ENCODE data around the gene ARID1B. TPM values are rescaled to one million over a fixed set of nuclear protein-coding genes. Genes with fewer than 3 reads are reported as not detected.

The ARID1B gene
- total RNA-seq, 1 donor from 2014 or later: 101 TPM

DNA sequence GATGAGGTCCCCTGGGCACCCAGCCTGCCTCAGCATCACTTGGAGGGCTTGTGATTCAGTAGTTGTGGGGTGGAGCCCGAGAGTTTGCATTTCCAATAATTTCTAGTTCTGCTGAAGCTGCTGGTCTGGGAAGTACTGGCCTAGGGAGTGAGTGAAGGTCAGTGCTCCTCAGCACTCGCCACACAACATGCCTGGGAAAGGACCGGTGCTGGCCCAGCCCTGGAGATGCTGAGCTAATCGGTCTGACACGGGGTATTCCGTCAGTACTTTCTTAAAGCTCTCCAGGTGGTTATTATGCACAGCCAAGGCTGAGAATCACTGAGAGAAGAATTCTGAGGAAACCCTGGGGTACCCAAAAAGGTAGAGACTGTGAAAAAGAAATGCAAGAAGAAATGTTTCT is 317.9 kb downstream of the ARID1B start:
- Mint-ChIP-seq H3K27me3 (ENCODE audit: low read depth) (no peaks in the 10 kb centered on the region), H3K36me3 (ENCODE audit: low read depth) (peaks cover 10% of the 10 kb centered on the region), H3K27ac (ENCODE audit: unreplicated experiment) (no peak overlapping the region), H3K4me1 (peaks cover 51% of the 10 kb centered on the region), H3K9me3 (no peaks in the 10 kb centered on the region), H3K4me3 (peak overlapping the region; percentile 11)
- TF ChIP-seq CTCF (conservative IDR thresholded peaks at IDR 0.05): no peak
- no peak for DNase-seq (ENCODE audit: low read depth, low spot score)

DNA sequence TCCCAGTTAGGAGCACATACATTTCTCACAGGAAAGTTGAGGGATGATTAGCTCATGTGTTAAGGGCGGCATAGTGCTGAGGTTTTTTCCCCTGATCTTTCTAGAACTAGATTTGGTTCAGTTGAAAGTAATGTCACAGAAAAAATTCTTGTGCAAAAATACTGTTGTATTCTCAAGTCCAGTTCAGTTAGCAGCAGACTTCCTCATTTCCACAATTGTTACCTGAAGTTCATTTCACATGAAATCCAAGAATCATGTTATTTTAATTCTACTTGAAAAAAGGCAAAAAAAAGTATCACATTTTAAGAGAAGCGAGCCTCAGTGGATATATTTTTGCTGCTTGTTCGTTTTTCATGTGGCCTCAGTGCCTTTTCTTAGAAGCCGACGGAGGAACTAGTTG is 318.4 kb downstream of the ARID1B start:
- peaks cover 10% of the 10 kb centered on the region for H3K36me3 Mint-ChIP-seq (ENCODE audit: low read depth)
- no peak overlapping the region for H3K4me3 Mint-ChIP-seq
- DNase-seq (ENCODE audit: low read depth, low spot score): no peak
- no peaks in the 10 kb centered on the region for H3K9me3 Mint-ChIP-seq
- no peak overlapping the region for H3K27ac Mint-ChIP-seq (ENCODE audit: unreplicated experiment)
- no peak for TF ChIP-seq CTCF (conservative IDR thresholded peaks at IDR 0.05)
- H3K4me1 Mint-ChIP-seq: peaks cover 52% of the 10 kb centered on the region
- H3K27me3 Mint-ChIP-seq (ENCODE audit: low read depth): no peaks in the 10 kb centered on the region

- no peaks in the 10 kb centered on the region for H3K27me3 Mint-ChIP-seq (ENCODE audit: low read depth)
- H3K4me3 Mint-ChIP-seq: no peak overlapping the region
- DNase-seq (ENCODE audit: low read depth, low spot score): no peak
- no peak overlapping the region for H3K27ac Mint-ChIP-seq (ENCODE audit: unreplicated experiment)
- no peak for TF ChIP-seq CTCF (conservative IDR thresholded peaks at IDR 0.05)
- peaks cover 11% of the 10 kb centered on the region for H3K36me3 Mint-ChIP-seq (ENCODE audit: low read depth)
- no peaks in the 10 kb centered on the region for H3K9me3 Mint-ChIP-seq
- H3K4me1 Mint-ChIP-seq: peaks cover 58% of the 10 kb centered on the region
These were observed 318.9 kb downstream of the ARID1B start for GRCh38 chr6:157096105-157096504.

- Mint-ChIP-seq H3K36me3 (ENCODE audit: low read depth) (peaks cover 13% of the 10 kb centered on the region), H3K4me1 (peaks cover 58% of the 10 kb centered on the region)
These were observed 319.3 kb downstream of the ARID1B start for GRCh38 chr6:157096522-157096921.

GRCh38 chr6:157097255-157097955 is 320.2 kb downstream of the ARID1B start:
- H3K9me3 Mint-ChIP-seq: no peaks in the 10 kb centered on the region
- H3K4me1 Mint-ChIP-seq: peaks cover 55% of the 10 kb centered on the region
- no peak overlapping the region for H3K4me3 Mint-ChIP-seq
- no peak for TF ChIP-seq CTCF (conservative IDR thresholded peaks at IDR 0.05)
- H3K27me3 Mint-ChIP-seq (ENCODE audit: low read depth): no peaks in the 10 kb centered on the region
- no peak for DNase-seq (ENCODE audit: low read depth, low spot score)
- H3K36me3 Mint-ChIP-seq (ENCODE audit: low read depth): peaks cover 13% of the 10 kb centered on the region
- no peak overlapping the region for H3K27ac Mint-ChIP-seq (ENCODE audit: unreplicated experiment)

More at GRCh38 chr6:157096522-157096921, 319.3 kb downstream of the ARID1B start:
- no peak for DNase-seq (ENCODE audit: low read depth, low spot score)
- no peak overlapping the region for H3K27ac Mint-ChIP-seq (ENCODE audit: unreplicated experiment)
- H3K4me3 Mint-ChIP-seq: no peak overlapping the region
- H3K27me3 Mint-ChIP-seq (ENCODE audit: low read depth): no peaks in the 10 kb centered on the region
- no peak for TF ChIP-seq CTCF (conservative IDR thresholded peaks at IDR 0.05)
- H3K9me3 Mint-ChIP-seq: no peaks in the 10 kb centered on the region

Measured in neural crest cell (in vitro differentiated cells).